ENCODE results near the gene GSG1.

- no peak for TF ChIP-seq EZH2 (IDR thresholded peaks at IDR 0.05; ENCODE audit: insufficient read depth, poor library complexity, severe bottlenecking)
- no peak for TF ChIP-seq EZH2phosphoT487 (IDR thresholded peaks at IDR 0.05; ENCODE audit: insufficient read depth, low read depth)
Observed at GRCh38 chr12:13135371-13136178, 32.1 kb upstream of the GSG1 start.

Measured in GM23248 (cell line).